ENCODE results near the gene XAF1. TPM values are rescaled to one million over a fixed set of nuclear protein-coding genes. Genes with fewer than 3 reads are reported as not detected.
"Not testable (repeated sequence)": the region's sequence is repeated elsewhere in the genome, so short reads cannot be mapped to it uniquely, and the experiment has no call there.

The XAF1 gene
- total RNA-seq, 1 donor from 2014 or later = 2.5 TPM

DNA sequence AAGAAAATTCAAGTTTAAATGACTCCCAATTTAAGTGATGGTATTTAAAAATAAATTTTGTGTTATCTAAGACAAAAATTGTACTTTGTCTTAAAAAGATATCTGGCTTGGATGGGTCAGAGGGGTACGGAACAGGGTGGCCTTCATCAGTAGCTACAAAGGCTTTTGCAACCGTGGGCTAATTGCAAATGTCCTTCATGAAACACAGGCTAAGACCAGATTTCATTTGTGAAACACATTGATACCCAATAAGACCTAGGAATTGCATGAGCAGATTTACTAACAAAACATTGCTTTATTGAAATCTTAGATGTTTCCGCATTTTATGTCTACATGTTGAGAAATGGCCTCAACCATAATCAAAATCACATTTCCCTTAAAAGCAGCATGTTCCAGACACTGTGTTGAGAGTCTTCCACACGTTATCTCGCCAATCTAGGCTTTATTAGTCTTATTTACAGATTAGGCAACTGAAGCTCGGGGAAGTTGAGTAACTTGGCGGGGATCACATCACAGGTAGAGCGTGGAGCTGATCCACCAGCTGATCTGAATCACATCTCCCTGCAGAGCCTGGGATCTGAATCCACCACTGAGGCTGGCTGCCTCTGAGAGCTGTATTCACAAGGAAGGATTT, 42.0 kb downstream of the XAF1 start:
- no peak for DNase-seq (ENCODE audit: low read depth)
- no peaks in the 10 kb centered on the region for H3K27me3 ChIP-seq (ENCODE audit: control insufficient read depth, insufficient read depth, low read length)
- H3K4me3 ChIP-seq (ENCODE audit: low read depth, low read length) = no peak overlapping the region
- no peaks in the 10 kb centered on the region for H3K36me3 ChIP-seq (ENCODE audit: control insufficient read depth, insufficient read depth, low read length)
- TF ChIP-seq CTCF (IDR thresholded peaks at IDR 0.05; ENCODE audit: insufficient read depth, low read length, poor library complexity, severe bottlenecking) = no peak

DNA sequence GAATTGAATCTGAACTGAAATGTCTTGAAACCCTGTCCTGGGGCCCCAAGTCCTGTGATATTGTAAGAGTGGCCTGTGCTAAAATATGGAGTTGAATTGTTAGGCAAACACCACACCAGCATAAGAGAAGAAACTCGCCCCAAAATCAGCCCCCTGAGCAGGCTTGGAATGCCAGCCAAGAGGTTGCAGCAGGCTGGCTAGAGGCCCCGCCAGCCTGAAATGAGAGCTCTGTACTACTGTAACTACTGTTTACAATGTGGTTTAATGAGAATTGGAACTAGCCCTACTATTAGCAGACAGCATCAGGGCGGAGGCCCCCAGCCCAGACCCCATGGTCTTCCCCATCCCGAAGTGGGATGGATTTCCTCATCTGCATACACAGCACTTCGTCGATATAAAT, 43.9 kb downstream of the XAF1 start:
- Histone ChIP-seq H3K4me3 (ENCODE audit: low read depth, low read length) (no peak overlapping the region), H3K27me3 (ENCODE audit: control insufficient read depth, insufficient read depth, low read length) (no peaks in the 10 kb centered on the region), H3K36me3 (ENCODE audit: control insufficient read depth, insufficient read depth, low read length) (no peaks in the 10 kb centered on the region)
- DNase-seq (ENCODE audit: low read depth) = no peak
- no peak for TF ChIP-seq CTCF (IDR thresholded peaks at IDR 0.05; ENCODE audit: insufficient read depth, low read length, poor library complexity, severe bottlenecking)

DNA sequence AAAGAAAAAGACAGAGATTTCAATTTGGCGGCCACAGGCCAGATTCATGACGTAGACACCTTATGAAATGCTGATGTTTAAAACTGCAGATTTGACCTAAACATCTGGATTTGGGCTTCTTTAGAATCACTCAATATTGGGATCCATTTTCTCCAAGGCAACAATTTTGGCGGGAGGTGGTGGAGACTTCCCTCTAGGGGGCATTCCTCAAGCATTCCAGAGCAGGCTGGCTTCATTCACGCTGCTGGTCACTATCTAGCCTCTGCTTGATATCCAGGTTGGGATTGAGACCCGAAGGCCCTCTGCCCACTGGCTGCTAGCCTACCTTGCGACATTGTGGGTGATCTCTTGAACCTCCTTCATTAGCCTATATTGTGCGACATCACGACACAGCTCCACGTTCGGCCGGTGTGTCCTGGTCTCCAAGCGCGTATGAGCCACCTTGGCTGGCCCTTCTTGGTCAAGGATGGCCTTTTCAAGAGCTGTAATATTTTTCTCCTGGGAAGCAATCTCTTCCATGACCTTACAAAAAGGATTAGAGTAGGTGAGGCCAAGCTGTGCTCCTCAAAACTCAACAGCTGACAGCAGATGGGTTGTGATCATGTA, 44.7 kb downstream of the XAF1 start:
- H3K27me3 ChIP-seq (ENCODE audit: control insufficient read depth, insufficient read depth, low read length) = no peaks in the 10 kb centered on the region
- no peak overlapping the region for H3K4me3 ChIP-seq (ENCODE audit: low read depth, low read length)
- TF ChIP-seq CTCF (IDR thresholded peaks at IDR 0.05; ENCODE audit: insufficient read depth, low read length, poor library complexity, severe bottlenecking) = no peak
- H3K36me3 ChIP-seq (ENCODE audit: control insufficient read depth, insufficient read depth, low read length) = no peaks in the 10 kb centered on the region
- no peak for DNase-seq (ENCODE audit: low read depth)

DNA sequence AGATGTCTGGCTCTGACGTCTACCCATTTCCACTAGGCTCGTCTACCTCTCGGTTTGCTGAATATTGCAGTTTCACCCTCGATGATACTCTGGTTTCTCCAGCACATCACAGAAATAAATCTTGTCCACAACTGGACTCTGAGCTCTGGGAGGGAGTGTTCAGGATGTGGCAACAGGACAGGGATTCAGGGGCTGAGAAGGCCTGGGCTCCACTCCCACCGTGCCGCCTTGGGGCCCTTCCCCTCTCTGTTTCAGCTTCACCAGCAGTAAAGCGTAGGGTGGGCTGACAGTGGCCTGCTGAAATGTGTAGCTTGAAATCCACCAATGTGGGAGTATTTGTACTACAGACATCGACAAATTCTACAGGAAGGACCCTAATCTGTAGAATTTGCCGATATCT, 55.7 kb downstream of the XAF1 start:
- no peak for TF ChIP-seq CTCF (IDR thresholded peaks at IDR 0.05; ENCODE audit: insufficient read depth, low read length, poor library complexity, severe bottlenecking)
- Histone ChIP-seq H3K27me3 (ENCODE audit: control insufficient read depth, insufficient read depth, low read length) (no peaks in the 10 kb centered on the region), H3K36me3 (ENCODE audit: control insufficient read depth, insufficient read depth, low read length) (no peaks in the 10 kb centered on the region), H3K4me3 (ENCODE audit: low read depth, low read length) (no peak overlapping the region)
- no peak for DNase-seq (ENCODE audit: low read depth)

GRCh38 chr17:6812295-6812694, 56.4 kb downstream of the XAF1 start:
- DNase-seq (ENCODE audit: low read depth) = no peak
- Histone ChIP-seq H3K36me3 (ENCODE audit: control insufficient read depth, insufficient read depth, low read length) (no peaks in the 10 kb centered on the region), H3K27me3 (ENCODE audit: control insufficient read depth, insufficient read depth, low read length) (no peaks in the 10 kb centered on the region), H3K4me3 (ENCODE audit: low read depth, low read length) (no peak overlapping the region)
- no peak for TF ChIP-seq CTCF (IDR thresholded peaks at IDR 0.05; ENCODE audit: insufficient read depth, low read length, poor library complexity, severe bottlenecking)

GRCh38 chr17:6815775-6816174, 59.9 kb downstream of the XAF1 start:
- no peak for TF ChIP-seq CTCF (IDR thresholded peaks at IDR 0.05; ENCODE audit: insufficient read depth, low read length, poor library complexity, severe bottlenecking)

DNA sequence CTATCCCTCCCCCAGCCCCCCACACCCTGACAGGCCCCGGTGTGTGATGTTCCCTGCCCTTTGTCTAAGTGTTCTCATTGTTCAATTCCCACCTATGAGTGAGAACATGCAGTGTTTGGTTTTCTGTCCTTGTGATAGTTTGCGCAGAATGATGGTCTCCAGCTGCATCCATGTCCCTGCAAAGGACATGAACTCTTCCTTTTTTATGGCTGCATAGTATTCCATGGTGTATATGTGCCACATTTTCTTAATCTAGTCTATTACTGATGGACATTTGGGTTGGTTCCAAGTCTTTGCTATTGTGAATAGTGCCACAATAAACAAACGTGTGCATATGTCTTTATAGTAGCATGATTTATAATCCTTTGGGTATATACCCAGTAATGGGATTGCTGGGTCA, 60.5 kb downstream of the XAF1 start:
- not testable (repeated sequence) for DNase-seq (ENCODE audit: low read depth); H3K27me3 ChIP-seq (ENCODE audit: control insufficient read depth, insufficient read depth, low read length); H3K4me3 ChIP-seq (ENCODE audit: low read depth, low read length); H3K36me3 ChIP-seq (ENCODE audit: control insufficient read depth, insufficient read depth, low read length)

More at GRCh38 chr17:6815775-6816174, 59.9 kb downstream of the XAF1 start:
- Histone ChIP-seq H3K4me3 (ENCODE audit: low read depth, low read length) (no peak overlapping the region), H3K27me3 (ENCODE audit: control insufficient read depth, insufficient read depth, low read length) (no peaks in the 10 kb centered on the region), H3K36me3 (ENCODE audit: control insufficient read depth, insufficient read depth, low read length) (no peaks in the 10 kb centered on the region)
- DNase-seq (ENCODE audit: low read depth) = no peak

Measured in kidney epithelial cell (primary cell).